ENCODE measurements around the gene TCOF1. TPM values are rescaled to one million over a fixed set of nuclear protein-coding genes. Genes with fewer than 3 reads are reported as not detected.

TCOF1 gene
- total RNA-seq, 1 donor from 2014 or later, result 9.4 TPM

DNA sequence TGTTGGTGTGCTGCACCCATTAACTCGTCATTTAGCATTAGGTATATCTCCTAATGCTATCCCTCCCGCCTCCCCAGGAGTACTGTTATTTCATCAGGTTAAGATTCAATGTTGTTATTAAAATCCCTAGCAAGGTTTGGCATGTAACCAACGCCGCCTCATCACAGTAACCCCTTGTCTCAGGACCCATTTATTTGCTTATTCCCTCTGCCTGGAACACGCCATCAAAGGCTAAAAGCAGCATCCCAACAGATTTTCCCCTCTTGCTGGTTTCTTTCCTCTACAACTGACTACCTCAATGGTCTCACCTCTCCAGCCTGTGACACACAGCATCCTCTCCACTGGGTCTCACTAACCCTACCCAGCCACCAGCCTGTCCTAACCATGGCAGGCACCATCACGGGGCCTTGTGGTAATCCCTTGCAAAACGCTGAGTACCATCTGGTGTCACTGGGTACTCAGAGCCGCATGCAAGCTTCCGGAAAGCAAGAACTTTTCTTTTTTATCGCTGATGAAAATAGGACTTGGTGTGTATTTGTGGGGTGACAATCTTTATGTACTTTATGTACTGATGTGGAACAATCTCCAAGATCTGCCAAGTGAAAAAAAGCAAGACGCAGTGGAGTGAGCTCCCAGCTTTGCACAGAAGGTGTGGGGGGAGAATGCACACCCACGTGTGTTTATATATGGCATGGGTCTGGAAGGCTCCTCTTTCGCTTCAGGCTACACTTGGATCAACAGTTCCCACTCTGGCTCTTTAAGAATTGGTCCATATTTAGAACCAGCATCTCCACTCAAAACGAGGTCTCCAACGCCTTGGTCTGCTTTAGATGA is 86.0 kb downstream of the TCOF1 start:
- DNase-seq (ENCODE audit: low spot score in 2 of 2) (no peak), FAIRE-seq (no peak)

DNA sequence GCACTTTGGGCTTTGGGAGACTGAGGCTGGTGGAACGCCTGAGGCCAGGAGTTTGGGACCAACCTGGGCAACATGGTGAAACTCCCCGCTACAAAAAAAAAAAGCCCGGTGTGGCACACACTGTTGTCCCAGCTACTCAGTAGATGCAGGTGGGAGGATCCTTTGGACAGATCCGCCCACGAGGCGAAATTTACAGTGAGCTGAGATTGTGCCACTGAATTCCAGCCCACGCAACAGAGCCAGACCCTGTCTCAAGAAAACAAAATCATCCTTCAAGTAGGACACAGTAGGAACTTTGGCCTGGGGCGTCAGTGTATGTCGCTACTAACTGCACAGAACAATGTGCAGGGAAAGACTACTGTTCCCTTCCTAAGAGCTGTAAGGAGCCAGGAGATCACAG is 87.3 kb downstream of the TCOF1 start:
- DNase-seq (ENCODE audit: low spot score in 2 of 2), result no peak
- FAIRE-seq, result no peak

DNA sequence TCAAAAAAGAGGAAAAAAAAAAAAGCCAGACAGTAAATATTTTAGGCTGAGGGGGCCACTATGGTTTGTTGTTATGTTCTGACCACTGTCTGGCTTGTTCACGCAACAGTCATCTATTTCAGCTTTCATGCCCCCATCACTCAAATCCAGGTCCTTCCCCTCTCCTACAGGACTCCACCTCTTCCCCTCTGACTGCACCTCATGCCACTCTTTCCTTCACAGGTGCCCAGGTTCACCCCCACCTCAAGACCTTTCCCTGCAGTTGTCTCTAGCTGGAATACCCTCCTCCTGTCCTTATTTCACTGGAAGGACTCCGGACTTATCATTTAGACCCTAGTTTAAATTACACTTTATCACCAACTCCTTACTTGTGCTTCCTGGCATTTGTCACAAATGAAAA is 88.6 kb downstream of the TCOF1 start:
- DNase-seq (ENCODE audit: low spot score in 2 of 2) (no peak), FAIRE-seq (no peak)

DNA sequence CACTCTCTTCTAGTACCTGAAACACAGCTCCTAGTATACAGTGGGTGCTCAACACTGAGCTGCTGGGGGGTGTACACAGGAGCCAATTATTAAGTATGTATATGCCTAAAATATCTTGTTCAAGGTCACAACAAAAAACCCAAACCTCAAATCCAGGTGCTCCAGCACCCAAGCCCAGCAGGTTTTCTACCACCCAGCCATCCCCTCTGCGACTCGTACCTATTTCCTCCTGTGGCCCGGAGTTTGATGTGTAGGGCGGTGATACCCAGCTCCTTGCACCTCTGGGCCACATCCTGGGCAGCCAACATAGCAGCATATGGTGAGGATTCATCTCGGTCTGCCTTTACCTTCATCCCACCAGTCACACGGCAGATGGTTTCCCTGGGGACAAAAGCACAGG is 89.1 kb downstream of the TCOF1 start:
- DNase-seq (ENCODE audit: low spot score in 2 of 2), result no peak
- no peak for FAIRE-seq

GRCh38 chr5:150447188-150447587 is 89.7 kb downstream of the TCOF1 start:
- DNase-seq (ENCODE audit: low spot score in 2 of 2) (no peak), FAIRE-seq (no peak)

- DNase-seq (ENCODE audit: low spot score in 2 of 2) (no peak), FAIRE-seq (no peak)
Measured at GRCh38 chr5:150448334-150448733, 90.8 kb downstream of the TCOF1 start.

DNA sequence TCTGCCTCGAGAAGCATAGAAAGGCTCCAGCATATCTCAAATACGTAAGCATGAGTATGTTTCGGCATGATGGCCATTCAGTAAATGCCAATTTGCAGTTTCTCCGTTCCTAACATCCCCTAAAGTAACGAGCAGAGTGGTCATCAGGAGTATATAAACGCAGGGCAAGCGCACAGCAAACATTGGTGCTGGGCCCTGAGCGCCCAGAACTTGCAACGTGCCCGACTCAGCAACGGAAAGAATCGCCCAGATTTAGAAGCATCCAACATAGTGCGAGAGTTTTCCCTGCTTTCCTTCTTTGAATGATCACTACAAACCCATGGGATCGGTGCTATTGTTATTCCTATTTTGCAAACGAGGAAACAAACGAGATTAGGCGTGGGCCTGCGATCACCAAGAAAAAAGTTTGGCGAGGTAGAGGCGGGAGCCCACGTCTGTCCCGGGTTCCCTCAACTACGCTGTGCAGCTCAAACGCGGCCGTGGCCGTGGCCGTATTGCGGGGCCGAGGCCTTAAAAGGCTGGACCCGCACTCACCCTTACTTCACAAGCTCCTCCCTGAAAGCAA is 91.5 kb downstream of the TCOF1 start:
- no peak for DNase-seq (ENCODE audit: low spot score in 2 of 2)
- FAIRE-seq, result no peak

Other genes with a start within 250 kb of the TCOF1 start
- gene PDGFRB, start 201.9 kb upstream of the TCOF1 start, total RNA-seq, result 12.2 TPM
- gene CDX1, start 190.9 kb upstream of the TCOF1 start, total RNA-seq, result not detected
- gene SLC6A7, start 167.6 kb upstream of the TCOF1 start, total RNA-seq, result 2.9 TPM
- 16.7 TPM for gene CAMK2A, start 67.9 kb upstream of the TCOF1 start, total RNA-seq
- 0.41 TPM for gene ARSI, start 54.8 kb upstream of the TCOF1 start, total RNA-seq
- 3.3 TPM for gene CD74, start 55.2 kb downstream of the TCOF1 start, total RNA-seq
- 3,224 TPM for gene RPS14, start 92.0 kb downstream of the TCOF1 start, total RNA-seq
- gene NDST1, start 150.4 kb downstream of the TCOF1 start, total RNA-seq, result 16.3 TPM